Measurements from ENCODE around the gene STXBP6.

- no peak for TF ChIP-seq CTCF (IDR thresholded peaks at IDR 0.05)
- TF ChIP-seq POLR2A (IDR thresholded peaks at IDR 0.05) = no peak
Measured at GRCh38 chr14:24816011-24816928, 233.7 kb downstream of the STXBP6 start.
